Prostate gland (tissue), 2 donors: ENCODE results near the gene PLA2G2D.

Experiments
- POLR2A ChIP-seq: fragments of 450-650 bp; IDR thresholded peaks from one replicate; pipeline ENCODE4 v1.6.1; 2016; ENCODE audit warnings: antibody characterized with exemption, mild to moderate bottlenecking
- POLR2AphosphoS5 ChIP-seq: sonication (generic); formaldehyde crosslinking; IDR thresholded peaks from one replicate; pipeline ENCODE4 v1.6.1; 2017; ENCODE audit warnings: antibody characterized with exemption
- TF ChIP-seq, protein P1 (sequence below), 4 experiments: fragments of 200-600 bp in 2 of 4; fragments of 450-650 bp in 2 of 4; sonication (generic) in 2 of 4; IDR thresholded peaks; 1 replicate in 3 of 4; 2 replicates in 1 of 4; pipeline ENCODE4 v1.5.1; 2016 to 2019; ENCODE audit warnings: antibody characterized with exemption in 4 of 4, mild to moderate bottlenecking in 2 of 4, moderate library complexity in 2 of 4

DNA sequence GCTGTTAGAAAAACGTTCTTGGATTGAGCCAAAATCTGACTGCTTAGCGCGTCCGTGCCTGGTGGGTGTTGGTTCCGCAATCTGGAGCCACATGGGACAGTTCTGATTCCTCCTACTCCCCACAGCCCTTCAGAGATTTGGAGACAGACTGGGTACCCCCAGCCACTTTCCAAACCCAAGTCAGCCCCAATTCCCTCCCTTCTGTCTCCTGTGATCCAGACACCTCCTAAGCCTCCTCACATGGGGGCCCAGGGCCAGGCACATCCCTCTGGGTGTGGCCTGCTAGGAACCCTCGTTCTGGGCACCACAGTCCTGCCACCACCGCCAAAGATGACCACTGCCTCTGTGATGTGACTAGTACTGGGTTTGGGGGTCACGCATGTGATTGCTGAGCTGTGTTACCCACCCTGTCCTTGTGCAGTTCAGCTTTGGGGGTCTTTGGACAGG, 44.6 kb downstream of the PLA2G2D start:
- TF ChIP-seq POLR2A (no peak), POLR2AphosphoS5 (no peak)
- TF ChIP-seq, protein P1, sequence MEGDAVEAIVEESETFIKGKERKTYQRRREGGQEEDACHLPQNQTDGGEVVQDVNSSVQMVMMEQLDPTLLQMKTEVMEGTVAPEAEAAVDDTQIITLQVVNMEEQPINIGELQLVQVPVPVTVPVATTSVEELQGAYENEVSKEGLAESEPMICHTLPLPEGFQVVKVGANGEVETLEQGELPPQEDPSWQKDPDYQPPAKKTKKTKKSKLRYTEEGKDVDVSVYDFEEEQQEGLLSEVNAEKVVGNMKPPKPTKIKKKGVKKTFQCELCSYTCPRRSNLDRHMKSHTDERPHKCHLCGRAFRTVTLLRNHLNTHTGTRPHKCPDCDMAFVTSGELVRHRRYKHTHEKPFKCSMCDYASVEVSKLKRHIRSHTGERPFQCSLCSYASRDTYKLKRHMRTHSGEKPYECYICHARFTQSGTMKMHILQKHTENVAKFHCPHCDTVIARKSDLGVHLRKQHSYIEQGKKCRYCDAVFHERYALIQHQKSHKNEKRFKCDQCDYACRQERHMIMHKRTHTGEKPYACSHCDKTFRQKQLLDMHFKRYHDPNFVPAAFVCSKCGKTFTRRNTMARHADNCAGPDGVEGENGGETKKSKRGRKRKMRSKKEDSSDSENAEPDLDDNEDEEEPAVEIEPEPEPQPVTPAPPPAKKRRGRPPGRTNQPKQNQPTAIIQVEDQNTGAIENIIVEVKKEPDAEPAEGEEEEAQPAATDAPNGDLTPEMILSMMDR (IDR thresholded peaks at IDR 0.05): no peak
